Vagina (tissue), 2 donors: ENCODE measurements around the gene CALHM4. TPM values are rescaled to one million over a fixed set of nuclear protein-coding genes. Genes with fewer than 3 reads are reported as not detected.

Experiments
- DNase-seq, 2 donors: peaks; one replicate each; pipeline ENCODE4 v3.0.0-alpha.2; 2017; ENCODE audit errors: extremely low spot score in 2 of 2
- H3K27ac ChIP-seq: fragments of 200-600 bp; sonication (generic); one replicate; pipeline ENCODE4 v1.5.1; 2019
- H3K27me3 ChIP-seq: fragments of 200-600 bp; sonication (generic); one replicate; pipeline ENCODE4 v1.5.1; 2019
- H3K36me3 ChIP-seq, 2 donors: fragments of 200-600 bp; sonication (generic); one replicate each; pipeline ENCODE4 v1.5.1; 2017 to 2019
- H3K4me1 ChIP-seq: fragments of 200-600 bp; sonication (generic); one replicate; pipeline ENCODE4 v1.5.1; 2019
- H3K4me3 ChIP-seq, 2 donors: fragments of 200-600 bp; sonication (generic); 1 replicate in 1 of 2; 2 replicates in 1 of 2; pipeline ENCODE4 v1.5.1; 2016 to 2019
- H3K9me3 ChIP-seq: fragments of 200-600 bp; sonication (generic); one replicate; pipeline ENCODE4 v1.5.1; 2019
- CTCF ChIP-seq, 3 experiments: fragments of 450-650 bp in 2 of 3; fragments of 200-600 bp in 1 of 3; sonication (generic) in 1 of 3; IDR thresholded peaks; one replicate each; pipeline ENCODE4 v1.5.1; 2017 to 2019; ENCODE audit warnings: antibody characterized with exemption in 3 of 3, mild to moderate bottlenecking in 2 of 3, moderate library complexity in 2 of 3
- POLR2A ChIP-seq, 2 donors: fragments of 450-650 bp; IDR thresholded peaks; one replicate each; pipeline ENCODE4 v1.6.1; 2017; ENCODE audit warnings: antibody characterized with exemption in 2 of 2, mild to moderate bottlenecking in 2 of 2, moderate library complexity in 2 of 2
- POLR2AphosphoS5 ChIP-seq, 2 donors: sonication (generic); formaldehyde crosslinking; IDR thresholded peaks; one replicate each; pipeline ENCODE4 v1.9.0; 2017; ENCODE audit warnings: antibody characterized with exemption in 2 of 2, mild to moderate bottlenecking in 2 of 2, low read depth in 1 of 2; ENCODE audit not compliant: insufficient read depth in 1 of 2
- intact Hi-C: fragments of 100-400 bp; cut with DNase I; formaldehyde crosslinking; loops from one replicate; pipeline ENCODE4 v1.15.1; 2023
- total RNA-seq: library from RNA; depleted of rRNA; stranded (reverse); fragments of >200 nt; gene quantifications from one replicate; pipeline ENCODE4 v1.2.3, GENCODE V29; 2016

Gene CALHM4
- total RNA-seq, 1 donor from 2014 or later, result not detected

DNA sequence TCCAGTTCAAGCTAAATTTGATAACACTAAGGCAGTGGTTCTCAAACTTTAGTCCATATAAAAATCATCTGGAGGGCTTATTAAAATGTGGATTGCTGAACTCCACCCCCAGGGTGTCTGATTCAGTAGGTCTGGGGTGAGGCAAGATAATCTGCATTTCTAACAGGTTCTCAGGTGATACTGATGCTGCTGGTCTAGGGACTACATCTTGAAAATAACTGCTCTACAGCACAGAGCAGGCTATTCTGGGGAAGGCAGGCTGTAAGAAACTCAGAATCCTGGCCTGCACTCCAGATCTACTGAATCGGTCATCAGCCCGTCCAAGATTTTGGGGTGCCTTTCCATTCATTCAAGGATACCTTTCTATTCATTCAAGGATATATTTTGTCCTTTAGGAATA is 30.7 kb upstream of the CALHM4 start:
- intact Hi-C loops, result no loop called here
- TF ChIP-seq POLR2AphosphoS5 (IDR thresholded peaks at IDR 0.05; ENCODE audit: insufficient read depth in 1 of 2, low read depth in 1 of 2), result no peak
- no peak for TF ChIP-seq CTCF (IDR thresholded peaks at IDR 0.05)
- TF ChIP-seq POLR2A (IDR thresholded peaks at IDR 0.05), result no peak
- Histone ChIP-seq H3K36me3 (no peaks in the 10 kb centered on the region), H3K4me1 (no peaks in the 10 kb centered on the region), H3K9me3 (no peaks in the 10 kb centered on the region), H3K27ac (no peak overlapping the region), H3K4me3 (no peak overlapping the region), H3K27me3 (no peaks in the 10 kb centered on the region)
- DNase-seq, result no peak

- no peaks in the 10 kb centered on the region for H3K36me3 ChIP-seq
- no peak for DNase-seq
- H3K4me3 ChIP-seq, result no peak overlapping the region
- H3K27me3 ChIP-seq, result no peaks in the 10 kb centered on the region
- TF ChIP-seq POLR2AphosphoS5 (IDR thresholded peaks at IDR 0.05; ENCODE audit: insufficient read depth in 1 of 2, low read depth in 1 of 2) (no peak), CTCF (IDR thresholded peaks at IDR 0.05) (no peak), POLR2A (IDR thresholded peaks at IDR 0.05) (no peak)
- H3K27ac ChIP-seq, result no peak overlapping the region
- H3K4me1 ChIP-seq, result no peaks in the 10 kb centered on the region
- intact Hi-C loops, result no loop called here
- no peaks in the 10 kb centered on the region for H3K9me3 ChIP-seq
Measured at GRCh38 chr6:116524236-116524635, 29.3 kb upstream of the CALHM4 start.

- DNase-seq, result no peak
- Histone ChIP-seq H3K4me1 (no peaks in the 10 kb centered on the region), H3K27me3 (no peaks in the 10 kb centered on the region), H3K27ac (no peak overlapping the region), H3K9me3 (no peaks in the 10 kb centered on the region), H3K36me3 (no peaks in the 10 kb centered on the region), H3K4me3 (no peak overlapping the region)
- TF ChIP-seq POLR2A (IDR thresholded peaks at IDR 0.05) (no peak), CTCF (IDR thresholded peaks at IDR 0.05) (no peak)
- intact Hi-C loops, result no loop called here
Measured at GRCh38 chr6:116528133-116528532, 25.4 kb upstream of the CALHM4 start.

DNA sequence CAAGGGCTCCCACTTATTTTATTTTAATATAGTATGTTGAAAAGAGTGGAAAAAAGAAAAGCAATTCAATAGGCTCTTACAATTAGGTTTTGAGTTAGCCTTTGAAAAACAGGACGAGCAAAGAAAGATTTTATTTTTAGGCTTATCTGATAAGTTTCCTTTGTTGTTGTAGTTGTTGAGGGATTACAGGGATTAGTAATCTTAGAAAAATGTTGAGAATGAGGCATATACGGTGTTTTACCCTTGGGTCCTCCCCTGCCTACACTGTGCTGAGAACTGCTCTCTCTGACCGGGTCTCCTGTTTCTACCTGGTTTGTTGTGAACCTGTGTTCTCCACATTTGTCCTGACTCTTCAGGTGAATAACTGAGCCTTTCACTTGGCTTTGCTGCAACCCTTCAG is 24.8 kb upstream of the CALHM4 start:
- H3K27ac ChIP-seq, result no peak overlapping the region
- no peaks in the 10 kb centered on the region for H3K9me3 ChIP-seq
- no peak overlapping the region for H3K4me3 ChIP-seq
- intact Hi-C loops, result no loop called here
- H3K27me3 ChIP-seq, result no peaks in the 10 kb centered on the region
- H3K4me1 ChIP-seq, result no peaks in the 10 kb centered on the region
- no peak for DNase-seq
- TF ChIP-seq POLR2AphosphoS5 (IDR thresholded peaks at IDR 0.05; ENCODE audit: insufficient read depth in 1 of 2, low read depth in 1 of 2) (no peak), POLR2A (IDR thresholded peaks at IDR 0.05) (no peak), CTCF (IDR thresholded peaks at IDR 0.05) (no peak)
- H3K36me3 ChIP-seq, result no peaks in the 10 kb centered on the region

- Histone ChIP-seq H3K4me1 (no peaks in the 10 kb centered on the region), H3K9me3 (no peaks in the 10 kb centered on the region), H3K36me3 (no peaks in the 10 kb centered on the region), H3K27me3 (no peaks in the 10 kb centered on the region), H3K27ac (no peak overlapping the region), H3K4me3 (no peak overlapping the region)
- no peak for TF ChIP-seq POLR2AphosphoS5 (IDR thresholded peaks at IDR 0.05; ENCODE audit: insufficient read depth in 1 of 2, low read depth in 1 of 2)
- TF ChIP-seq CTCF (IDR thresholded peaks at IDR 0.05), result no peak
- no peak for TF ChIP-seq POLR2A (IDR thresholded peaks at IDR 0.05)
- intact Hi-C loops, result loop anchor here (5.0 kb wide), 1 partner anchor 242 kb away; no protein-coding TSS in a partner anchor
- no peak for DNase-seq
Measured at GRCh38 chr6:116529466-116530290, 23.9 kb upstream of the CALHM4 start.
